DOHH2 (cell line): ENCODE measurements around the gene SPACA9.

Experiments
- H3F3A ChIP-seq: fragments of 200-600 bp; sonication (generic), shearing (Covaris generic); 2 replicates; pipeline ENCODE4 v1.6.0; 2016; ENCODE audit warnings: antibody characterized with exemption, mild to moderate bottlenecking; ENCODE audit not compliant: control insufficient read depth, insufficient read depth
- H3K27ac ChIP-seq: fragments of 200-600 bp; sonication (generic); 2 replicates; pipeline ENCODE4 v1.5.1; 2014; ENCODE audit warnings: low read depth, mild to moderate bottlenecking, low read length, moderate library complexity
- H3K27me3 ChIP-seq: fragments of 200-600 bp; sonication (generic); 2 replicates; pipeline ENCODE4 v1.6.1; 2014; ENCODE audit warnings: mild to moderate bottlenecking, low read length, mixed read lengths; ENCODE audit not compliant: control insufficient read depth
- H3K36me3 ChIP-seq: fragments of 200-600 bp; sonication (generic); 2 replicates; pipeline ENCODE4 v1.6.1; 2014; ENCODE audit warnings: mild to moderate bottlenecking, low read length, moderate library complexity, mixed read lengths; ENCODE audit not compliant: control insufficient read depth
- H3K4me1 ChIP-seq: fragments of 200-600 bp; sonication (generic); 2 replicates; pipeline ENCODE4 v1.6.1; 2014; ENCODE audit warnings: mild to moderate bottlenecking, low read length, mixed read lengths; ENCODE audit not compliant: control insufficient read depth
- H3K4me2 ChIP-seq: fragments of 200-600 bp; sonication (generic); 2 replicates; pipeline ENCODE4 v1.6.0; 2014; ENCODE audit warnings: mild to moderate bottlenecking, low read length, moderate library complexity
- H3K4me3 ChIP-seq: fragments of 200-600 bp; sonication (generic); 2 replicates; pipeline ENCODE4 v1.5.1; 2014; ENCODE audit warnings: mild to moderate bottlenecking, low read length, mixed read lengths
- H3K79me2 ChIP-seq: fragments of 200-600 bp; sonication (generic); 2 replicates; pipeline ENCODE4 v1.6.1; 2014; ENCODE audit warnings: mild to moderate bottlenecking, low read length, mixed read lengths; ENCODE audit not compliant: control insufficient read depth
- H3K9me2 ChIP-seq: fragments of 200-600 bp; sonication (generic); replicated peaks from 2 replicates; pipeline ENCODE4 v1.6.1; 2014; ENCODE audit warnings: mild to moderate bottlenecking, low read length, mixed read lengths; ENCODE audit not compliant: control insufficient read depth
- H3K9me3 ChIP-seq: fragments of 200-600 bp; sonication (generic); 2 replicates; pipeline ENCODE4 v1.6.1; 2014; ENCODE audit warnings: antibody characterized with exemption, low read length, mixed read lengths; ENCODE audit not compliant: control insufficient read depth, insufficient read depth
- H4K20me1 ChIP-seq: fragments of 200-600 bp; sonication (generic); 2 replicates; pipeline ENCODE4 v1.6.0; 2014; ENCODE audit warnings: low read depth, mild to moderate bottlenecking, antibody characterized with exemption, low read length, moderate library complexity; ENCODE audit not compliant: control insufficient read depth, insufficient read depth
- EZH2phosphoT487 ChIP-seq: fragments of 200-600 bp; sonication (generic); IDR thresholded peaks from 2 replicates; pipeline ENCODE4 v1.6.1; 2017; ENCODE audit warnings: borderline replicate concordance, mild to moderate bottlenecking, antibody characterized with exemption, low read length, moderate library complexity, mixed read lengths
- TF ChIP-seq, protein P1 (sequence below): fragments of 200-600 bp; sonication (generic); IDR thresholded peaks from one replicate; pipeline ENCODE4 v1.5.1; 2014; ENCODE audit warnings: antibody characterized with exemption, mild to moderate bottlenecking, low read depth, low read length; ENCODE audit not compliant: poor library complexity, severe bottlenecking

The SPACA9 gene

DNA sequence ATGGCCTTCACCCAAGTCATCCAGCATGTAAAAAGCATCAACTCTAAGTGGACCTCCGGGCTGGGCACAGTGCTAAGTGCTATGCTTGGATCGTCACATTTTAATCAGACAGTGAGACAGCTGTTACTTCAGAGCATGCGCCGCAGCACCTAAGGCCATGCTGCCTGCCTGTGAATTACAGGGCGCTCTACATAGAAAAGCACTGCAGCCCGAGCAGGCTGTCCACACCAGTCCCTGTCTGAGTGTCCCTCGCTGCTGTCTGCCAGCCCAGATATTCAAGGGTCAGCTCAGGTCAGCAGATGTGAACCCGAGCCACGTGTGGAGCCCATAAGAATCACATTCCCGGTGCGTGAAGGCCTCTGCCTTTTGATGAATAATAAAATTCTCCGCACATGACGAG is 37.7 kb upstream of the SPACA9 start:
- Histone ChIP-seq H3K4me2 (no peak overlapping the region), H3K9me3 (no peaks in the 10 kb centered on the region), H3K4me3 (no peak overlapping the region), H4K20me1 (no peaks in the 10 kb centered on the region), H3K36me3 (no peaks in the 10 kb centered on the region), H3F3A (no peaks in the 10 kb centered on the region), H3K79me2 (no peaks in the 10 kb centered on the region), H3K4me1 (no peaks in the 10 kb centered on the region), H3K27me3 (peaks cover 4% of the 10 kb centered on the region; the same call in 1 of the 2 replicates), H3K27ac (no peak overlapping the region), H3K9me2 (no peaks in the 10 kb centered on the region)
- no peak for TF ChIP-seq EZH2phosphoT487
- TF ChIP-seq, protein P1, sequence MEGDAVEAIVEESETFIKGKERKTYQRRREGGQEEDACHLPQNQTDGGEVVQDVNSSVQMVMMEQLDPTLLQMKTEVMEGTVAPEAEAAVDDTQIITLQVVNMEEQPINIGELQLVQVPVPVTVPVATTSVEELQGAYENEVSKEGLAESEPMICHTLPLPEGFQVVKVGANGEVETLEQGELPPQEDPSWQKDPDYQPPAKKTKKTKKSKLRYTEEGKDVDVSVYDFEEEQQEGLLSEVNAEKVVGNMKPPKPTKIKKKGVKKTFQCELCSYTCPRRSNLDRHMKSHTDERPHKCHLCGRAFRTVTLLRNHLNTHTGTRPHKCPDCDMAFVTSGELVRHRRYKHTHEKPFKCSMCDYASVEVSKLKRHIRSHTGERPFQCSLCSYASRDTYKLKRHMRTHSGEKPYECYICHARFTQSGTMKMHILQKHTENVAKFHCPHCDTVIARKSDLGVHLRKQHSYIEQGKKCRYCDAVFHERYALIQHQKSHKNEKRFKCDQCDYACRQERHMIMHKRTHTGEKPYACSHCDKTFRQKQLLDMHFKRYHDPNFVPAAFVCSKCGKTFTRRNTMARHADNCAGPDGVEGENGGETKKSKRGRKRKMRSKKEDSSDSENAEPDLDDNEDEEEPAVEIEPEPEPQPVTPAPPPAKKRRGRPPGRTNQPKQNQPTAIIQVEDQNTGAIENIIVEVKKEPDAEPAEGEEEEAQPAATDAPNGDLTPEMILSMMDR, result no peak

DNA sequence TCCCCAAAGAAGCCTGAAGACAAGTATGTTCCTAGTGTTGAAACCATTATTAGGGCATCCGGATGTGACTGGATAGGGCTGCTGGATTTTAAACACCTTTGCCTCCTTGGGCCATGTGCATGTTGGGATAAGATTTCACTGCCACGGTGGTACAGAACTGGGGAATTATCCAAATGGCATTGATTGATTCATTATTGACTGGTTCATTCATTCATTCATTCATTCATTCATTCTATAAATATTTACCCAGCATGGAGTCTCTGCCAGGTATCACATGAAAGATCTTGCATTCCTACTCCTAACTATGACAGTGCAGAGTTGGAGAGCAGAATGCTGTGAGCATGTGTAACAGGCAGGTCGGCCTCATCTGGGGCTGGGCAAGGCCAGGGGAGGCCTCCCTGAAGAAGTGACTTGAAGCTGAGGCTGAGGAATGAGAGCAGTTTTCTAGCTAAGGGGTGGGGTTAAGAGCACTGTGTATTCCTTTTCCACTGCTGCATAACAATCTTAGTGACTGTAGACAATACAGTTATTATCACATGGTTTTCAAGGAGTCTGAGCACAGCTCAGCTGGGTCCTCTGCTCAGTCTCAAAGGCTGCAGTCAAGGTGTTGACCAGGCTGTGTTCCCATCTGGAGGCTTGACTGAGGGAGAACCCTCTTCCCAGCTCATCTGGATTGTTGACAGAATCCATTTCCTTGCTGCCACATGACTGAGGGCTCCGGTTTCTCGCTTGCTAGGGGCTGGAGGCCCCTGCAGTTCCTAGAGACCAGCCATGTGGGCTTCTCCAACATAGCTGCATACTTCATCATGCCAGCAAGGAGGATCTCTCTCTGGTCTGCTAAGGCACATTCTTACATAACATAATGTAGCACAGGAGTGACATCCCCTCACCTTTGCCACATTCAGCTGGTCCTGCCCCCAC is 36.3 kb upstream of the SPACA9 start:
- H3K27ac ChIP-seq, result no peak overlapping the region
- no peaks in the 10 kb centered on the region for H3K4me1 ChIP-seq
- TF ChIP-seq, protein P1, result no peak
- TF ChIP-seq EZH2phosphoT487, result no peak
- H3K9me3 ChIP-seq, result no peaks in the 10 kb centered on the region
- H3K27me3 ChIP-seq, result peaks cover 4% of the 10 kb centered on the region; the same call in 1 of the 2 replicates
- H3K9me2 ChIP-seq, result no peaks in the 10 kb centered on the region
- H3K36me3 ChIP-seq, result no peaks in the 10 kb centered on the region
- H3K4me2 ChIP-seq, result no peak overlapping the region
- H3F3A ChIP-seq, result no peaks in the 10 kb centered on the region
- no peak overlapping the region for H3K4me3 ChIP-seq
- no peaks in the 10 kb centered on the region for H3K79me2 ChIP-seq
- no peaks in the 10 kb centered on the region for H4K20me1 ChIP-seq

DNA sequence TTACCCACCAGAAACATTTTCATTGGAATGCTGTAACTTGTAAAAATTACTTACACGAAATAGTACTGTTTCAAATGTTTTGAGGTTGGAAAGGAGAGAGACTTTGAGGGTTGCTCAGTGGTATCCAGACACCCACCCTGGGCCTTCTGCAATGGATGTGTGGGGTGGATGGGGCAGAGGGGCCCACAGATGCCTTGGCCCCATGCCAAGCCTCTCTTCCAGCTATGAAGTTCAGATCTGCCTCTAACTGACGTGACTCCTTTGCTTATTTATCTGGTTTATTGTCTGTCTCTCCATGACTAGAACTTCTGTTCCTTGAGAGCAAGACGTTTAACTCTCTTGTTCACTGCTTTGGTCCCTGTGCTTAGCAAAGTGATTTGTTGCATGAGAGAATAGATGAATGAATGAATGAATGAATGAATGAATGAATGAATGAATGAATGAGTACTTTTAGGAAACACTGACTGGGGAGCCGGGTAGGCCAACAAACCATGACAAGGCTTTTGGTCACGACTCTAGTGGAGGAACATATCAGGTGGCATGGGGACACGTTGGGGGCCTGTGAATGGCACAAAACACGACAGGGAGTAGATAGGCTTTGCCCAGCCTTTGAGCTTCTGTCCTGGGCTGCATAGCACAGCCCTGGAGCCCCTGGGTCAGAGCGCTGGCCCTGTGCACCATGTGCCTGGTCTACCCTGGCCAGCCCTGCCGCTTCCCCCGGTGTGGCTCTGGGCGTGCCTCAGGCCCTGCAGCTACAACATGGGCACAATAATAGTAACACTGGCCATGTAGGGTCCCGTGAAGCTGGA is 32.4 kb upstream of the SPACA9 start:
- H4K20me1 ChIP-seq, result no peaks in the 10 kb centered on the region
- TF ChIP-seq, protein P1, result no peak
- no peak for TF ChIP-seq EZH2phosphoT487
- no peaks in the 10 kb centered on the region for H3K9me2 ChIP-seq
- no peaks in the 10 kb centered on the region for H3K27me3 ChIP-seq
- H3K9me3 ChIP-seq, result no peaks in the 10 kb centered on the region
- no peak overlapping the region for H3K4me2 ChIP-seq
- no peaks in the 10 kb centered on the region for H3F3A ChIP-seq
- H3K4me1 ChIP-seq, result peaks cover 19% of the 10 kb centered on the region
- no peaks in the 10 kb centered on the region for H3K79me2 ChIP-seq
- H3K4me3 ChIP-seq, result no peak overlapping the region
- no peak overlapping the region for H3K27ac ChIP-seq
- no peaks in the 10 kb centered on the region for H3K36me3 ChIP-seq
